Measurements from ENCODE around the gene SLX9. TPM values are rescaled to one million over a fixed set of nuclear protein-coding genes. Genes with fewer than 3 reads are reported as not detected.

Gene SLX9
- total RNA-seq, 1 experiment from 2014 or later, result 80.1 TPM

GRCh38 chr21:44938772-44939531 lies 877 bp upstream of the SLX9 start:
- no peaks in the 10 kb centered on the region for H3K27me3 ChIP-seq (ENCODE audit: low read length)
- H3K79me2 ChIP-seq (ENCODE audit: low read length), result peaks cover 68% of the 10 kb centered on the region
- H3K27ac ChIP-seq (ENCODE audit: low read length), result peak overlapping the region; percentile 61
- H2AFZ ChIP-seq (ENCODE audit: low read length), result peak overlapping the region; percentile 91
- ChIA-PET POLR2A (ENCODE audit: unreplicated experiment) (interaction anchor here (0.6 kb wide), 1 partner anchor 12 kb away, joined by 4 read pairs; no protein-coding TSS in a partner anchor), CTCF (no interaction called here)
- H3K9ac ChIP-seq (ENCODE audit: low read length), result peak overlapping the region; percentile 84
- H3K4me2 ChIP-seq (ENCODE audit: low read length), result peak overlapping the region; percentile 89
- intact Hi-C loops (cut with micrococcal nuclease), result no loop called here
- DNase-seq (peak; percentile 68), ATAC-seq (peak; percentile 22)
- no peaks in the 10 kb centered on the region for H3K9me3 ChIP-seq (ENCODE audit: low read length)
- H3K9me2 ChIP-seq (replicated peaks; ENCODE audit: low read length), result no peaks in the 10 kb centered on the region
- H3K4me3 ChIP-seq (ENCODE audit: low read length), result peak overlapping the region; percentile 95
- TSS peak; percentile 81 for BruUV-seq (replicated peaks)
- TF ChIP-seq, protein P1, sequence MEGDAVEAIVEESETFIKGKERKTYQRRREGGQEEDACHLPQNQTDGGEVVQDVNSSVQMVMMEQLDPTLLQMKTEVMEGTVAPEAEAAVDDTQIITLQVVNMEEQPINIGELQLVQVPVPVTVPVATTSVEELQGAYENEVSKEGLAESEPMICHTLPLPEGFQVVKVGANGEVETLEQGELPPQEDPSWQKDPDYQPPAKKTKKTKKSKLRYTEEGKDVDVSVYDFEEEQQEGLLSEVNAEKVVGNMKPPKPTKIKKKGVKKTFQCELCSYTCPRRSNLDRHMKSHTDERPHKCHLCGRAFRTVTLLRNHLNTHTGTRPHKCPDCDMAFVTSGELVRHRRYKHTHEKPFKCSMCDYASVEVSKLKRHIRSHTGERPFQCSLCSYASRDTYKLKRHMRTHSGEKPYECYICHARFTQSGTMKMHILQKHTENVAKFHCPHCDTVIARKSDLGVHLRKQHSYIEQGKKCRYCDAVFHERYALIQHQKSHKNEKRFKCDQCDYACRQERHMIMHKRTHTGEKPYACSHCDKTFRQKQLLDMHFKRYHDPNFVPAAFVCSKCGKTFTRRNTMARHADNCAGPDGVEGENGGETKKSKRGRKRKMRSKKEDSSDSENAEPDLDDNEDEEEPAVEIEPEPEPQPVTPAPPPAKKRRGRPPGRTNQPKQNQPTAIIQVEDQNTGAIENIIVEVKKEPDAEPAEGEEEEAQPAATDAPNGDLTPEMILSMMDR (conservative IDR thresholded peaks at IDR 0.05; ENCODE audit: low read depth, low read length), result no peak
- no peak for TF ChIP-seq EZH2phosphoT487 (IDR thresholded peaks at IDR 0.05; ENCODE audit: borderline replicate concordance, low read length)
- no peak for TF ChIP-seq EZH2 (IDR thresholded peaks at IDR 0.05; ENCODE audit: low read length, unreplicated experiment)
- no peaks in the 10 kb centered on the region for H3F3A ChIP-seq (ENCODE audit: low read length, unreplicated experiment)
- peaks cover 30% of the 10 kb centered on the region for H4K20me1 ChIP-seq (ENCODE audit: low read length)
- H3K36me3 ChIP-seq (ENCODE audit: low read depth, low read length), result peaks cover 13% of the 10 kb centered on the region; the same call in 1 of the 2 replicates
- H3K4me1 ChIP-seq (ENCODE audit: insufficient read depth, low read length), result peaks cover 32% of the 10 kb centered on the region

- intact Hi-C loops (cut with micrococcal nuclease), result loop anchor here (2.0 to 10.0 kb wide), 3 partner anchors 135 to 189 kb away; partner anchors contain the start of genes ADARB1 and UBE2G2
- DNase-seq (no peak), ATAC-seq (peak; percentile 9)
- Histone ChIP-seq H3K9me3 (ENCODE audit: low read length) (no peaks in the 10 kb centered on the region), H3K4me3 (ENCODE audit: low read length) (peak overlapping the region; percentile 95), H3F3A (ENCODE audit: low read length, unreplicated experiment) (no peaks in the 10 kb centered on the region), H3K4me1 (ENCODE audit: insufficient read depth, low read length) (peaks cover 30% of the 10 kb centered on the region), H3K79me2 (ENCODE audit: low read length) (peaks cover 70% of the 10 kb centered on the region), H3K27me3 (ENCODE audit: low read length) (no peaks in the 10 kb centered on the region), H3K27ac (ENCODE audit: low read length) (no peak overlapping the region), H3K9ac (ENCODE audit: low read length) (peak overlapping the region; percentile 84), H4K20me1 (ENCODE audit: low read length) (peaks cover 32% of the 10 kb centered on the region), H3K36me3 (ENCODE audit: low read depth, low read length) (peaks cover 21% of the 10 kb centered on the region), H2AFZ (ENCODE audit: low read length) (peak overlapping the region; percentile 91), H3K4me2 (ENCODE audit: low read length) (peak overlapping the region; percentile 89), H3K9me2 (replicated peaks; ENCODE audit: low read length) (no peaks in the 10 kb centered on the region)
- no TSS peak for BruUV-seq (replicated peaks)
- TF ChIP-seq, protein P1 (conservative IDR thresholded peaks at IDR 0.05; ENCODE audit: low read depth, low read length), result no peak
- no peak for TF ChIP-seq EZH2phosphoT487 (IDR thresholded peaks at IDR 0.05; ENCODE audit: borderline replicate concordance, low read length)
- no peak for TF ChIP-seq EZH2 (IDR thresholded peaks at IDR 0.05; ENCODE audit: low read length, unreplicated experiment)
- ChIA-PET CTCF (interaction anchor here (0.7 kb wide), 1 partner anchor 136 kb away, joined by 3 read pairs; no protein-coding TSS in a partner anchor), POLR2A (ENCODE audit: unreplicated experiment) (interaction anchor here (0.5 kb wide), 1 partner anchor 62 kb away, joined by 3 read pairs; no protein-coding TSS in a partner anchor)
Measured at GRCh38 chr21:44940116-44940631, 345 bp downstream of the SLX9 start.
